HG03342 (cell line): ENCODE results near the gene PPP1R12C.

Source experiments
- ATAC-seq: cut with Tn5 transposase; IDR thresholded peaks from one replicate; pipeline ENCODE4 v1.9.1; 2021; ENCODE audit warnings: mild to moderate bottlenecking, moderate library complexity; ENCODE audit not compliant: unreplicated experiment

The PPP1R12C gene

DNA sequence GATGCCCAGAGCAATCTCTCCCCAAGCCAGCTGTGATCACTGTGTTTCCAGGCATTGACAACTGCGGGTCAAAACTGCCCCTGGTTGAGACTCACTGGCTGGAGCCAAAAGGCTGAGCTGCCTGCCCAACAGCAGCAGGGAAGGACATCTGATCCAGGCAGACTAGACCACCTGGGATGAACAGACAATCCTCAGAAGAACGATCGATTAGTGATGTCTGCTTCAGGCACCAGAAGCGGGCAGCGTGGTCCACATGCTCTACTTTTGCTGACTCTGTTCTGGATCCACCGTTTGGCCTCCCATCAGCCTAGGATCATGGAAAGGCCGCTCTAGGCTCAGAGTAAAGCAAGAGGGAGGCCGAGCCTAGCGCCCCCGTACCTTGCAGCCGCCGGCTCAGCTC is 69.5 kb downstream of the PPP1R12C start:
- ATAC-seq = no peak

DNA sequence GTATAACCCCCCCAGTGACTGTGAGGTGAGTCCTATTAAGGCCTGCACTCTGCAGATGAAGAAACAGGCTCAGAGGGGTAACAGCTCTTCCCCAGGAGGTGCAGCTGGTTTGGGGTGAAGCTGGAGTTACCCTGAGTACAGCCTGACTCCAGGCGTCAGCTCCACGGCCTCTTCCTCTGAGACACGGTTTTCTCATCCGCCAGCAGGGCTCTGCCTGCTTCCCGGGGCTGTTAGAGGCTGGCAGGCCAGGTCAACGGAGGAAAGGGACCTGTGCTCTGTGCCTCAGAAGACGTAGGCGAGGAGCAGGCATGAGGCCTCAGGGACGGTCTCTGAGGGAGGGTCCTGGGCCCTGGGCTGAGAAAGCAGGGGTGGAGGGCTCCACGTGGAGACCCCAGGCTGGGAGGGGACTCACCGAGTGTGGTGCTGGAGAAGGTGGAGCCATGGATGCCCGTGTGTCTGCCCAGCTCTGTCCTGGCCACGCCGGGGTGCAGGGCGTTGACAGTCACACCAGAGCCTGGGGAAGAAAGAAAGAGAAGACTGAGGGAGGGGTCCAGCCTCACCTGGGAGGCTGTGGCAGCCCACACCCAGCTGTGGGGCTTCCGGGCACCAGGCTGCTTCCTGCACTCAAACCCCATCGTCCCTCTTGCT is 70.3 kb downstream of the PPP1R12C start:
- no peak for ATAC-seq

DNA sequence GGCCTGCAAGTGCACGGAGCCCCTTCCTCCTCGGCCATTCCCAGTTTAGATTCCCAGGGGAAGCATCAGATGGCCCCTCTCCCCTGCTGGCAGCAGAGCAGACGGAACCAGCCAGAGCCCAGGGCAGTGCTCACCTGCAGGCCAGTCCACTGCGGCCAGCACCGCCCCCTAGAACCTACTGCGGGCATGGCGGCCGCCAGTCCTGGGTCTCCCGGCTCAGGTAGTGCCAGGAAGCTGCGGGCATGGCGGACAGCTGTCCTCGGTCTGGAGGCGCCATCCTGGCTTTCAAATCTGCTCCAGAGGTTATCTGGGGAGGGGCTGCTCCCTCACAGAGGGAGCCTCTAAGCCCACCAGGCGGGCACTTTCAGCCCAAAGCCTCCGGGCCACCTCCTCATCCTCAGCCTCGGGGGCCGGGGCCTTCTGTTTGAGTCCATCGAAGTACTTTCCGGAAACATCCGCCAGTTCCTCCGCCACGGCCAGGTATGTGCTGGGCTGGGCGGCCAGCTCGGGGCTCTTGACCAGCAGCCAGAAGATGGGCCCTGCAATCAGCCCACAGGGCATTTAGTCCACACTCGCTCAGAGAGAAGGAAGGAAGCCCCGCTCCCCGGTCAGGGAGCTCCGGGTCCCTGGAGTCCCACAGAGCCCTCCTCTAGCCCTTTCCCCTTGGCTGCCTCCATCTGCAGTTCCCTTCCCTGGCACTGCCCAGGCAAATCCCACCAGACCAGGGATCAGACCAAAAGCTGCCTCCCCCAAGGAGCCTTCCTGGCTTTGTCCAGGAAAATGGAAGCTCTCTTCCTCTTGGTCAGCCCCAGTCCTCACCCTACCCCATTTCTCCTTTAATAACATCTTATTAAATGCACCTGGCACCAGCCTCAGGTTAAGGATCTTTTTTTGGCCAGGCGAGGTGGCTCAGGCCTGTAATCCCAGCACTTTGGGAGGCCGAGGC is 72.4 kb downstream of the PPP1R12C start:
- ATAC-seq = no peak

DNA sequence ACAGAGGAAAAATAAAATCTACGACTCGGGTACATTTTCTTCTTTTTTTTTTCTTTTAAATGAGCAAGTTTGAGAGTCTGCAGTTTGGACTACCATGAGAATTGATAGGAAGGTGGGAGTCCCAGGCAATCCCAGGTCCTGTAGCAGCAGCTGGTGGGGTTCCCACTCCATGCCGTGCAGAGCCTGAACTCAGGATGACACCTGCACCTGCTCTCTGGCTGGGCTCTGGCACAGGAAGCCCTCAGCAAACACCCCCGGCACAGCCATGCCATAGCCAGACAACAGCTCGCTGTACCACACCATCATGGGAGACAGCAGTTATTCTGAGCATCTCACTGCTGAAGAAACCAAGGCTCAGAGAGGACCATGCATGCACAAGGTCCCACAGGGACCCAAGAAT is 73.2 kb downstream of the PPP1R12C start:
- ATAC-seq = no peak

DNA sequence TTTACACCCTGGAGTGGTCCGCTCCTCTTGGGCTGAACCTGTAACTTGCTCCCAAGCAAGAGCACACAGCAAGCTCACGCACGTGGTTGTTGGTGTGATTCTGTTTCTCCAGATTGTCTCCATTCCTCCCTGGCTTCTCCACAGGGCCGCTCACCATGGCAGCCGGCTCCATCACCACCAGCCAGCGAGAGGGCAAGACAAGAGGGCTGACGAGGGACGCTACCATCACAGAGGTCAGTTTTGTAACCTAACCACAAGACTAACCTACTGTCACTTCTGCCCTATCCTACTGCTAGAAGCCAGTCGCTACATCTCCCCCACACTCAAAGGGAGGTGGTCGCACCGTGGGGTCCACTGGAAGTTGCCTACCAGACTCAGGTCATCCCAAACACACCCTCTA is 74.7 kb downstream of the PPP1R12C start:
- no peak for ATAC-seq

DNA sequence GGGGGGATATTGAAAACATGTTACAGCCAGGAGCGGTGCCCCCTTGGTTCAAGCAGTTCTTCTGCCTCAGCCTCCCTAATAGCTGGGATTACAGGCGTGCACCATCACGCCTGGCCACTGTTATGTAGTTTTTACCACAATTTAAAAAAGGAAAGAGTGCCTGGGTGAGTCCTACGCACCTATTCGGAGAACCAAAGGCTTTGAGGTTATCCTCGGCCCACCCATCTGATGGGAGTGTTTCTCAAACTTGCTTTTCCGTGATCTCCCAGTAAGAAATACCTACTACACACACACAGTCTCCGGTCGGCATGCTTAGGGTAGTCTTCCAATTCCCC is 75.1 kb downstream of the PPP1R12C start:
- no peak for ATAC-seq

DNA sequence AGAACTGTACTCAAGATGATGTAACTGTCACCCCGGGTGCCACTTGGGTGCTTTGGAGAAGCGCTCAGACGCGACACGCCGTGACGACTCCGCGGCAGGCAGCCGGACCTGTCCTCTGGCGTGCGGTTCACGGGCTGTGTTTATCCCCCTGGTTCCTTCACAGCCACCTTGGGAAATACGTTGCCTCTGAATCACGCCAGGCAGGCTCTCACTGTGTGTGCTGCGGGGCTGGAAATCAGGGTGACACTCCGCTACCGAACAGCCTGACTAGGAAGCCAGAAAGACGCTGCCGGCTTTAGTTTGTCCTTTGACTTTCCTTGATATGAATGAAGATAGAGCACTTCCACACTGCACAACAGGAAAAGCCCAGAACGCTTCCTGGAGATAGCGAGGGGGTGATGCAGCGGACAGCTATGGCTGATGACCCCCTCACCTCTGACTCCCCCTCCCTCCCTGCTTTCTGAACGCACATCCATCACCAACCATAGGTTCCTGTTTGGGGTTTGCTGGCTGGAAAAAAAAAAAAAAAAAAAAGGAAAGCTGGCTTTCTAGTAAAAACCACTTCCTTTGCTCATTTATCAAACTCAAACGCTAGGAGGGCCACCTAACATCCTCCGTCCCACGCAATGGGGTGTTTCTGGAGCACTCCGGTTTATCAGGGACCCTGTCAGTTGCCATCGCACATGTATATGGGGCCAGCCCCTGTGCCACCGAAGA is 75.7 kb downstream of the PPP1R12C start:
- ATAC-seq = no peak

DNA sequence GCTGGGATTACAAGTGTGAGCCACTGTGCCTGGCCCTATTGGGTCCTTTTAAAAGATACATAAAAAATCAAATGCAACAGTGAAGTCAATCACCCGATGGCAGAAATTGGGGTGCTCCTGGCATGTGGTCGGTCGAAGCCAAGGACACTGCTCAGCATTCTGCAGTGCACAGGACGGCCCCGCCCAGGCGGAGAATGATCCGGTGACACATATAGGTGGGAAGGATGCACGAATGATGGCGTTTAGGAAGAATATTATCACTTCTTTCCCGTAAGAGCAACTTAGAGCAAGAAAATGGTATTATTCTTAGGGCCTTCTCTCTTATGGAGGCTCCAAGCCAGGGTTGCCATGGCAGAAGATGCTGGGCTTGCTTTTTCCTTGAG is 76.2 kb downstream of the PPP1R12C start:
- no peak for ATAC-seq
